WTC11 (cell line): Measurements from ENCODE around the gene FBXL14. TPM values are rescaled to one million over a fixed set of nuclear protein-coding genes. Genes with fewer than 3 reads are reported as not detected.
A peak's percentile ranks its signal among the peaks of the same experiment; 100 is the strongest.

ENCODE experiments used
- ATAC-seq: fragments of 200-7000 bp; cut with Tn5 transposase; 2 replicates; pipeline ENCODE4 v1.10.0; 2021; ENCODE audit warnings: mild to moderate bottlenecking, moderate library complexity
- CTCF ChIA-PET: fragments of 300-600 bp; sonication (Branson Sonifier 250); formaldehyde crosslinking; loops from one replicate; lab custom pipeline; 2021; ENCODE audit warnings: antibody characterized with exemption; lab: Charles Lee
- POLR2A ChIA-PET: fragments of 350-600 bp; sonication (Branson Sonifier 250); formaldehyde crosslinking; loops from one replicate; lab custom pipeline; 2021; ENCODE audit warnings: antibody characterized with exemption; lab: Charles Lee
- DNase-seq: peaks from one replicate; pipeline ENCODE4 v3.0.0; 2021; ENCODE audit warnings: low spot score
- H3K27ac Mint-ChIP-seq: 2 replicates; pipeline ENCODE4 v1.8.0; 2021; ENCODE audit warnings: mixed read lengths
- H3K27me3 Mint-ChIP-seq: 2 replicates; pipeline ENCODE4 v1.8.0; 2021; ENCODE audit warnings: low read depth, mild to moderate bottlenecking, moderate library complexity, mixed read lengths
- H3K36me3 Mint-ChIP-seq: 2 replicates; pipeline ENCODE4 v1.8.0; 2021; ENCODE audit warnings: mixed read lengths
- H3K4me1 Mint-ChIP-seq: 2 replicates; pipeline ENCODE4 v1.8.0; 2022; ENCODE audit warnings: mixed read lengths
- H3K4me3 Mint-ChIP-seq: 2 replicates; pipeline ENCODE4 v1.8.0; 2021; ENCODE audit warnings: mild to moderate bottlenecking, moderate library complexity, mixed read lengths
- H3K9me3 Mint-ChIP-seq: 2 replicates; pipeline ENCODE4 v1.8.0; 2021; ENCODE audit warnings: mixed read lengths
- ATF6 ChIP-seq: sonication (generic); formaldehyde crosslinking; IDR thresholded peaks from 2 replicates; pipeline ENCODE4 v1.8.1; 2023; ENCODE audit warnings: mild to moderate bottlenecking, missing genetic modification reagents
- CREM ChIP-seq: sonication (generic); formaldehyde crosslinking; IDR thresholded peaks from 2 replicates; pipeline ENCODE4 v1.8.1; 2022; ENCODE audit warnings: mild to moderate bottlenecking, missing genetic modification reagents, moderate library complexity
- E2F1 ChIP-seq: sonication (generic); formaldehyde crosslinking; IDR thresholded peaks from 2 replicates; pipeline ENCODE4 v1.8.0; 2022; ENCODE audit warnings: mild to moderate bottlenecking, missing genetic modification reagents
- E2F4 ChIP-seq: sonication (generic); formaldehyde crosslinking; IDR thresholded peaks from 2 replicates; pipeline ENCODE4 v1.8.1; 2022; ENCODE audit warnings: low read depth, mild to moderate bottlenecking, moderate library complexity, missing genetic modification reagents, borderline replicate concordance
- GABPB1 ChIP-seq: sonication (generic); formaldehyde crosslinking; IDR thresholded peaks from 2 replicates; pipeline ENCODE4 v1.8.1; 2023; ENCODE audit warnings: mild to moderate bottlenecking, missing genetic modification reagents
- GTF2I ChIP-seq: fragments of 250-450 bp; sonication (Bioruptor Pico); conservative IDR thresholded peaks from 2 replicates; pipeline ENCODE4 v1.4.0; 2021; ENCODE audit warnings: mild to moderate bottlenecking
- MLX ChIP-seq: sonication (generic); formaldehyde crosslinking; IDR thresholded peaks from 2 replicates; pipeline ENCODE4 v1.8.1; 2023; ENCODE audit warnings: mild to moderate bottlenecking, missing genetic modification reagents, moderate library complexity
- NFATC4 ChIP-seq: fragments of 250-450 bp; sonication (Bioruptor Pico); IDR thresholded peaks from 2 replicates; pipeline ENCODE4 v1.9.0; 2021; ENCODE audit warnings: mild to moderate bottlenecking
- NFE2L1 ChIP-seq: sonication (generic); formaldehyde crosslinking; IDR thresholded peaks from 2 replicates; pipeline ENCODE4 v1.8.1; 2023; ENCODE audit warnings: missing genetic modification reagents
- NR2C2 ChIP-seq: sonication (generic); formaldehyde crosslinking; IDR thresholded peaks from 2 replicates; pipeline ENCODE4 v1.8.0; 2022; ENCODE audit warnings: mild to moderate bottlenecking, missing genetic modification reagents
- SP1 ChIP-seq: sonication (generic); formaldehyde crosslinking; conservative IDR thresholded peaks from 2 replicates; pipeline ENCODE4 v1.8.1; 2022; ENCODE audit warnings: missing genetic modification reagents
- USF1 ChIP-seq: sonication (generic); formaldehyde crosslinking; IDR thresholded peaks from 2 replicates; pipeline ENCODE4 v1.8.0; 2022; ENCODE audit warnings: mild to moderate bottlenecking, missing genetic modification reagents
- ZBTB21 ChIP-seq: sonication (generic); formaldehyde crosslinking; IDR thresholded peaks from 2 replicates; pipeline ENCODE4 v1.8.1; 2023; ENCODE audit warnings: mild to moderate bottlenecking, missing genetic modification reagents, borderline replicate concordance
- ZNF232 ChIP-seq: sonication (generic); formaldehyde crosslinking; IDR thresholded peaks from 2 replicates; pipeline ENCODE4 v1.8.0; 2022; ENCODE audit warnings: mild to moderate bottlenecking, missing genetic modification reagents
- ZNF281 ChIP-seq: sonication (generic); formaldehyde crosslinking; IDR thresholded peaks from 2 replicates; pipeline ENCODE4 v1.8.0; 2023; ENCODE audit warnings: mild to moderate bottlenecking, missing genetic modification reagents
- total RNA-seq: library from RNA; stranded (reverse); gene quantifications from 3 replicates; pipeline ENCODE4 v1.2.3, GENCODE V29; 2021
- TF ChIP-seq, protein P1 (sequence below): fragments of 250-450 bp; sonication (Bioruptor Pico); IDR thresholded peaks from 2 replicates; pipeline ENCODE4 v2.1.2; 2022; ENCODE audit warnings: mild to moderate bottlenecking, moderate library complexity
- TF ChIP-seq, protein P2 (sequence below): sonication (generic); formaldehyde crosslinking; IDR thresholded peaks from 2 replicates; pipeline ENCODE4 v1.8.1; 2023; ENCODE audit warnings: mild to moderate bottlenecking, missing genetic modification reagents, moderate library complexity
- TF ChIP-seq, protein P3 (sequence below): sonication (generic); formaldehyde crosslinking; IDR thresholded peaks from 2 replicates; pipeline ENCODE4 v1.8.0; 2022; ENCODE audit warnings: missing genetic modification reagents

The FBXL14 gene
- total RNA-seq, 1 experiment from 2014 or later: 12.0 TPM

DNA sequence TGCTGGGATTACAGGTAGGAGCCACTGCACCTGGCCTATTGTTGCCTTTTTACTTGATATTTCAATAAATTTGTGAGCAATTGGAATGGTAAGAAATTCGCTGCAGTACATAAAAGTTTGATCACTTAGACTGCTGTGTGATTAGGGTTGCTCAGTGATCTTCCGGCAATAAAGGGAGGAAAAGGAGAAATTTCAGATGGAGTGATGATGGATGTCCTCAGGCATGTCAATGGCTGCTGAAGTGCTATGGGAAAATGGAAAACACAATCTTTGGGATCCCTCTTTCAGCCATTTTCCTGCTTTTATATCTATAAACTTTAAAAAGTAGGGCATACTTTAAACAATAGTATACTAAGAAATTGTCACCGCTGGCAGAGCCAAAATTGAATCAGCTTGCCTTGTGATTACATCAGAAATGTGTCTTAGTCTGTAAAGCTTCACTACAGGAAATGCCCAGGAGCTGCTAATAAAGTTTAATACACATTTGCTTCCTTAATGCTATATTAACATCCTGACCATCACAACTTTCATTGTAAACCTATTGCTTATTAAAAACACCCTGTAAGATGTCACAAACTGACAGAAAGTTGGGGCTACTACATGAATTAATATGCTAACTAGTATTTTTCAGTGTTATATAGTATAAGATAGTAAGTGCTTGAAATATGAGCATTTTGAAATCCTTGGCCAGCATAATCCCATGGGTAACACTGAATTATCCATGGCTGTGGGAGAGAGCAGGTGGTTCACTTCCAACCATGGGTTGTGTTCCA, 13.7 kb upstream of the FBXL14 start:
- no peak for TF ChIP-seq E2F4
- TF ChIP-seq MLX: no peak
- no peak for TF ChIP-seq SP1
- no peak for TF ChIP-seq ATF6 (CRISPR knock-in tag)
- TF ChIP-seq NFE2L1 (CRISPR knock-in tag): no peak
- no peak for TF ChIP-seq NFATC4
- TF ChIP-seq E2F1 (CRISPR knock-in tag): no peak
- no peak for TF ChIP-seq CREM (CRISPR knock-in tag)
- peaks cover 12% of the 10 kb centered on the region for H3K4me1 Mint-ChIP-seq
- ATAC-seq (no peak), DNase-seq (no peak)
- H3K36me3 Mint-ChIP-seq: no peaks in the 10 kb centered on the region
- no peak overlapping the region for H3K4me3 Mint-ChIP-seq
- H3K9me3 Mint-ChIP-seq: no peaks in the 10 kb centered on the region
- H3K27me3 Mint-ChIP-seq: peaks cover 38% of the 10 kb centered on the region
- no peak overlapping the region for H3K27ac Mint-ChIP-seq
- POLR2A ChIA-PET: no interaction called here
- CTCF ChIA-PET: interaction anchor here (0.9 kb wide), 1 partner anchor 403 kb away, joined by 3 read pairs; no protein-coding TSS in a partner anchor

DNA sequence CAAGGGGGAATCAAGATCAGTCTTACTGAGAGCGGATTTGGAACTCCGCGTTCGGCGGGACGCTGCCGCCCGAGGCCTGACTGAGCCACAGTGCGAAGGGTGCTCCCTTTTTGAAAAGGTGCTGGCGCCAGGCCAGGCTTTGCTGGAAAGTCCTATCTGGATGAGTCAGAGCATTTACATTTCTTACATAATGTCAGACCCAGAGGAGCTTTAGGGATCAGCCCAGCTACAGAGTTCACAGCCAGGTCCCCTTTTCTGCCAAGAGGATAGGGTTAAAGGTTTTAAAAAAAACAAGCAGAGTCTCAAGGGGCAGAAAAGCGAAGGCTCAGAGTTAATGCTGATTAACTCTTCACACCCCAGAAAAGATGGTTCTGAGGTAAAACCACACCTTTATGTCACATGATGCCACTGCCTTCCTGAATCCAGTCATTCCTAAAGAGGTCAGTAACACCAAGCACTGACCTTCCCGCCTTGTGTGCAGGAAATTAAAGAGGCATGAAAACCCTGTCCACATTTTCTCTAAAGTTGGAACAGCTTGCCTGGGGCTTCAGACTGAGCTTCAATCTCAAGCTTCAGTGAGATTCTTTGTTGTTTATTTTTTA, 11.7 kb upstream of the FBXL14 start:
- Mint-ChIP-seq H3K9me3 (no peaks in the 10 kb centered on the region), H3K27ac (no peak overlapping the region), H3K4me1 (peaks cover 12% of the 10 kb centered on the region), H3K27me3 (peaks cover 38% of the 10 kb centered on the region), H3K4me3 (peak overlapping the region; percentile 75), H3K36me3 (no peaks in the 10 kb centered on the region)
- CTCF ChIA-PET: interaction anchor here (0.6 to 2.2 kb wide), 12 partner anchors 9 to 488 kb away, joined by 3 to 18 read pairs (median 8); partner anchors contain the start of gene WNT5B
- DNase-seq: peak; percentile 37
- POLR2A ChIA-PET: interaction anchor here (0.8 kb wide), 1 partner anchor 24 kb away, joined by 4 read pairs; no protein-coding TSS in a partner anchor
- peak; percentile 65 for ATAC-seq
- TF ChIP-seq USF1 (CRISPR knock-in tag) (peak; percentile 55; the same call in 1 of the 2 replicates), CREM (CRISPR knock-in tag) (no peak), GTF2I (no peak), GABPB1 (CRISPR knock-in tag) (0 out of 2 replicates have a peak, but pooled peaks have one; percentile 13), ZNF232 (CRISPR knock-in tag) (no peak), NR2C2 (no peak), ZNF281 (CRISPR knock-in tag) (no peak), SP1 (no peak), ZBTB21 (CRISPR knock-in tag) (no peak)
- TF ChIP-seq, protein P1, sequence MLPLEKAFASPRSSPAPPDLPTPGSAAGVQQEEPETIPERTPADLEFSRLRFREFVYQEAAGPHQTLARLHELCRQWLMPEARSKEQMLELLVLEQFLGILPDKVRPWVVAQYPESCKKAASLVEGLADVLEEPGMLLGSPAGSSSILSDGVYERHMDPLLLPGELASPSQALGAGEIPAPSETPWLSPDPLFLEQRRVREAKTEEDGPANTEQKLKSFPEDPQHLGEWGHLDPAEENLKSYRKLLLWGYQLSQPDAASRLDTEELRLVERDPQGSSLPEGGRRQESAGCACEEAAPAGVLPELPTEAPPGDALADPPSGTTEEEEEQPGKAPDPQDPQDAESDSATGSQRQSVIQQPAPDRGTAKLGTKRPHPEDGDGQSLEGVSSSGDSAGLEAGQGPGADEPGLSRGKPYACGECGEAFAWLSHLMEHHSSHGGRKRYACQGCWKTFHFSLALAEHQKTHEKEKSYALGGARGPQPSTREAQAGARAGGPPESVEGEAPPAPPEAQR (CRISPR knock-in tag): no peak
- TF ChIP-seq, protein P2, sequence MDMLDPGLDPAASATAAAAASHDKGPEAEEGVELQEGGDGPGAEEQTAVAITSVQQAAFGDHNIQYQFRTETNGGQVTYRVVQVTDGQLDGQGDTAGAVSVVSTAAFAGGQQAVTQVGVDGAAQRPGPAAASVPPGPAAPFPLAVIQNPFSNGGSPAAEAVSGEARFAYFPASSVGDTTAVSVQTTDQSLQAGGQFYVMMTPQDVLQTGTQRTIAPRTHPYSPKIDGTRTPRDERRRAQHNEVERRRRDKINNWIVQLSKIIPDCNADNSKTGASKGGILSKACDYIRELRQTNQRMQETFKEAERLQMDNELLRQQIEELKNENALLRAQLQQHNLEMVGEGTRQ (CRISPR knock-in tag): peak; percentile 47
- TF ChIP-seq, protein P3, sequence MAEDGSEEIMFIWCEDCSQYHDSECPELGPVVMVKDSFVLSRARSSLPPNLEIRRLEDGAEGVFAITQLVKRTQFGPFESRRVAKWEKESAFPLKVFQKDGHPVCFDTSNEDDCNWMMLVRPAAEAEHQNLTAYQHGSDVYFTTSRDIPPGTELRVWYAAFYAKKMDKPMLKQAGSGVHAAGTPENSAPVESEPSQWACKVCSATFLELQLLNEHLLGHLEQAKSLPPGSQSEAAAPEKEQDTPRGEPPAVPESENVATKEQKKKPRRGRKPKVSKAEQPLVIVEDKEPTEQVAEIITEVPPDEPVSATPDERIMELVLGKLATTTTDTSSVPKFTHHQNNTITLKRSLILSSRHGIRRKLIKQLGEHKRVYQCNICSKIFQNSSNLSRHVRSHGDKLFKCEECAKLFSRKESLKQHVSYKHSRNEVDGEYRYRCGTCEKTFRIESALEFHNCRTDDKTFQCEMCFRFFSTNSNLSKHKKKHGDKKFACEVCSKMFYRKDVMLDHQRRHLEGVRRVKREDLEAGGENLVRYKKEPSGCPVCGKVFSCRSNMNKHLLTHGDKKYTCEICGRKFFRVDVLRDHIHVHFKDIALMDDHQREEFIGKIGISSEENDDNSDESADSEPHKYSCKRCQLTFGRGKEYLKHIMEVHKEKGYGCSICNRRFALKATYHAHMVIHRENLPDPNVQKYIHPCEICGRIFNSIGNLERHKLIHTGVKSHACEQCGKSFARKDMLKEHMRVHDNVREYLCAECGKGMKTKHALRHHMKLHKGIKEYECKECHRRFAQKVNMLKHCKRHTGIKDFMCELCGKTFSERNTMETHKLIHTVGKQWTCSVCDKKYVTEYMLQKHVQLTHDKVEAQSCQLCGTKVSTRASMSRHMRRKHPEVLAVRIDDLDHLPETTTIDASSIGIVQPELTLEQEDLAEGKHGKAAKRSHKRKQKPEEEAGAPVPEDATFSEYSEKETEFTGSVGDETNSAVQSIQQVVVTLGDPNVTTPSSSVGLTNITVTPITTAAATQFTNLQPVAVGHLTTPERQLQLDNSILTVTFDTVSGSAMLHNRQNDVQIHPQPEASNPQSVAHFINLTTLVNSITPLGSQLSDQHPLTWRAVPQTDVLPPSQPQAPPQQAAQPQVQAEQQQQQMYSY: no peak
